ENCODE results near the gene GARNL3.

Gene GARNL3

DNA sequence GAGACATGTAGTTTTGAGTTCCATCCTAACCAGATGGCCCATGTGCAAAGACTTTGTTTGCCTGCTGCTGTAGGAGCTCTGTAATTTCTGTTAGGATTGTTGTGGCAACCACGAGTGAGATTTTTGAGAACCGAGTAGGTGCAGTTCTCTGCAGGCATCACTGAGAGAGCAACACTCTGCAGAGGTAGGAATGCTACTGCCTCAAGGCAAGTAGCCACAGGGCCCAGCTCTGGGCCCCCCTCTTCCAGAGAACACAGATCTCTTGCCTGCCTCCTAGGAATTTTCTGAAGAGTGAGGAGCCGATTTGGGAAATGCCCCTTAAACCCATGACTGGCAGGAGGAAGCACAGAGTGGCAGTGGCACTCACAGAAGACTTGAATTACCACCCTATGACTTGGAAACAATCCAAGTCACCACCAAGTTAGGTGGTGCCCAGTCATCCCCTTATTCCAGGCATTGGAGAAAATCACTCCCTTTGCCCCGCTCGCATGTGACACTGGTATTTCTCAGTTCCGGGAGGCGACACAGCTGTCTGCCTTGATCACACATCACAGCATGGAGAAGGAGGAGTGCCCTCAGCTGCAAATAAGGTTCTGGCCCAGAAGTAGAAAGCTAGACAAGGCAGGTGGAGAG lies 79.9 kb downstream of the GARNL3 start:
- Mint-ChIP-seq H3K27ac (no peak overlapping the region), H3K36me3 (ENCODE audit: low read depth) (peaks cover 21% of the 10 kb centered on the region), H3K4me3 (no peak overlapping the region), H3K9me3 (no peaks in the 10 kb centered on the region), H3K27me3 (ENCODE audit: low read depth, poor library complexity) (peaks cover 5% of the 10 kb centered on the region), H3K4me1 (no peaks in the 10 kb centered on the region)
- DNase-seq, result no peak
- TF ChIP-seq, protein P1, sequence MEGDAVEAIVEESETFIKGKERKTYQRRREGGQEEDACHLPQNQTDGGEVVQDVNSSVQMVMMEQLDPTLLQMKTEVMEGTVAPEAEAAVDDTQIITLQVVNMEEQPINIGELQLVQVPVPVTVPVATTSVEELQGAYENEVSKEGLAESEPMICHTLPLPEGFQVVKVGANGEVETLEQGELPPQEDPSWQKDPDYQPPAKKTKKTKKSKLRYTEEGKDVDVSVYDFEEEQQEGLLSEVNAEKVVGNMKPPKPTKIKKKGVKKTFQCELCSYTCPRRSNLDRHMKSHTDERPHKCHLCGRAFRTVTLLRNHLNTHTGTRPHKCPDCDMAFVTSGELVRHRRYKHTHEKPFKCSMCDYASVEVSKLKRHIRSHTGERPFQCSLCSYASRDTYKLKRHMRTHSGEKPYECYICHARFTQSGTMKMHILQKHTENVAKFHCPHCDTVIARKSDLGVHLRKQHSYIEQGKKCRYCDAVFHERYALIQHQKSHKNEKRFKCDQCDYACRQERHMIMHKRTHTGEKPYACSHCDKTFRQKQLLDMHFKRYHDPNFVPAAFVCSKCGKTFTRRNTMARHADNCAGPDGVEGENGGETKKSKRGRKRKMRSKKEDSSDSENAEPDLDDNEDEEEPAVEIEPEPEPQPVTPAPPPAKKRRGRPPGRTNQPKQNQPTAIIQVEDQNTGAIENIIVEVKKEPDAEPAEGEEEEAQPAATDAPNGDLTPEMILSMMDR (IDR thresholded peaks at IDR 0.05), result no peak

DNA sequence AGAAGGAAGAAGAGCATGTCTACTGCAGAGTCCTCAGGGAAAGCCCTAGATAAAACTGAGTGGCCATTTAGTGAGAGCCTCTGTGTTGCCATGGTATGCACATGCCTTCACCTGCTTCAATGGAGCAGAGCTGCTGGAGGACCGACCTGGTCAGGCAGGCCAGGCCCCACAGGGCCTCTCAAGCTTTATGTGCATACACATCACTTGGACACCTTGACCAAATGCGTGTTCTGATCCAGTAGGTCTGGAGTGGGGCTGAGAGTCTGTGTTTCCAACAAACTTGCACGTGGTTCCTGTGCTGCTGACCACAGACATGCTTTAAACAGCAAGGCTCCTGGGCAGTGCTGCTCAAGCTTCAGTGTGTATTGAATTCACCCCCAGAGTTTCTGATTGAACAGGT lies 81.0 kb downstream of the GARNL3 start:
- no peaks in the 10 kb centered on the region for H3K4me1 Mint-ChIP-seq
- no peak overlapping the region for H3K27ac Mint-ChIP-seq
- H3K27me3 Mint-ChIP-seq (ENCODE audit: low read depth, poor library complexity), result peaks cover 2% of the 10 kb centered on the region
- TF ChIP-seq, protein P1 (IDR thresholded peaks at IDR 0.05), result no peak
- H3K9me3 Mint-ChIP-seq, result no peaks in the 10 kb centered on the region
- DNase-seq, result no peak
- no peak overlapping the region for H3K4me3 Mint-ChIP-seq
- peaks cover 12% of the 10 kb centered on the region for H3K36me3 Mint-ChIP-seq (ENCODE audit: low read depth)

DNA sequence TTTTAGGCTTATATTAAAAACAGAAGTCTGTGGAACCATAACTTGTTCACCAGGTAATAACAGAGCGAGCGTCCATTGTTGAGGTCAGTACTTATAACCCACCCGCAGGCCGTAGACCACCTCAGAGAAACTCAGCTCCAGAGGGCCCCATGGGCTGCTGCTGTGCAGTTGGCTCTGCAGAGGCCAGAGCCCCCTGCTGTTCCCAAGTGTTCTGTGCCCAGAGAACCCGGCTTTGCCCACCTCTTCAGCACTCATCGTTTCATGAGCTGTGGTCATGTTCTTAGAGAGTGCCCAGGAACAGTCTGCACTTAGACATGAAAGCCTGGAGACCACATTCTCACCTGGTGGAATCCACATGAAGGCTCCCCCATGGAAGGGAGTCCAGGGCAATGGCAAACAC lies 82.0 kb downstream of the GARNL3 start:
- no peak overlapping the region for H3K4me3 Mint-ChIP-seq

DNA sequence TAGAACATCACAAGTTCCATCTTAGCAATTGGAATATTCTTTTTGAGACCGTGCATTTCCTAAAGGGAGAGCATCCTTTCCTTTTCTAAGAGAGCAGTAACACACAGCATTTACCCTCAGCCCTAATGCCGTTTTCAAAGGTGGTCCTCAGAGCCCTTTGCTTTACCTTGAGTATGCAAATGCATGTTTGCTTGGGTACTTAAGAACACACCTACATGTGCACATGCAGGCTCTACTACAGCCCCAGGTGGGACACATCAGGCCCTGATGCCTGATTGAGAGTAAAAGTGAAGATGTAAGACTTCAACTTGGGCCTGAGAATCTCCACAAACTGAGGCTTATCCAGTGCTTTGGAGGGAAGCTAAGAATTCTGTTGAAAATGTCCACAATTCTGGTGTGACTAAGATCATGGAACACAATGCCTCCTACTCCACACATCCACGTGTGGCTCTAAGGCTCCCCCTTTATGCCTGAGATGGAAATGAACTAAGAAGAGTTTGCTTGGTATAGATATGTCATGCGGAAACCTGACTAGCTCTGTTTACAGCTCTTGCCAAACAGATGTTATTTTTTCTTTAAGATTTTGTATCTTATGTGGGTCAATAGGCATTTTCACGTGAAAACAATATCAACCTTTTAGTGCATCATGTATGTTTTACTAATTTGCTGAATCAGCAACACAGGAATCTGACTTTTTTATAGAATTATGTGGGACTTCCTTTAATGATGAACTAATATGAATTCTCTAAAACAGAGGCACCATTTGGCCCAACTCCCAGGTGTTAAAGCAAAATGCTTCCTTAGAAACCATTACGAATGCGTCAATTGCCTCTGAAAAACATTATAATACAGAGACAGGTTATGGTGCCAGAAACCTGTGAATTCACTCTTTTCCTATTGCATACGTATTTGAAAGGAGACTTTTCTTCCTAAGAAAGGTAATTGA lies 83.5 kb downstream of the GARNL3 start:
- Mint-ChIP-seq H3K27me3 (ENCODE audit: low read depth, poor library complexity) (peaks cover 6% of the 10 kb centered on the region), H3K27ac (no peak overlapping the region)
- DNase-seq, result no peak

More for the DNA sequence above, 82.0 kb downstream of the GARNL3 start:
- TF ChIP-seq, protein P1 (IDR thresholded peaks at IDR 0.05), result no peak
- H3K9me3 Mint-ChIP-seq, result no peaks in the 10 kb centered on the region
- H3K27me3 Mint-ChIP-seq (ENCODE audit: low read depth, poor library complexity), result peaks cover 2% of the 10 kb centered on the region
- no peak overlapping the region for H3K27ac Mint-ChIP-seq
- no peak for DNase-seq
- H3K36me3 Mint-ChIP-seq (ENCODE audit: low read depth), result peaks cover 3% of the 10 kb centered on the region
- no peaks in the 10 kb centered on the region for H3K4me1 Mint-ChIP-seq

DNA sequence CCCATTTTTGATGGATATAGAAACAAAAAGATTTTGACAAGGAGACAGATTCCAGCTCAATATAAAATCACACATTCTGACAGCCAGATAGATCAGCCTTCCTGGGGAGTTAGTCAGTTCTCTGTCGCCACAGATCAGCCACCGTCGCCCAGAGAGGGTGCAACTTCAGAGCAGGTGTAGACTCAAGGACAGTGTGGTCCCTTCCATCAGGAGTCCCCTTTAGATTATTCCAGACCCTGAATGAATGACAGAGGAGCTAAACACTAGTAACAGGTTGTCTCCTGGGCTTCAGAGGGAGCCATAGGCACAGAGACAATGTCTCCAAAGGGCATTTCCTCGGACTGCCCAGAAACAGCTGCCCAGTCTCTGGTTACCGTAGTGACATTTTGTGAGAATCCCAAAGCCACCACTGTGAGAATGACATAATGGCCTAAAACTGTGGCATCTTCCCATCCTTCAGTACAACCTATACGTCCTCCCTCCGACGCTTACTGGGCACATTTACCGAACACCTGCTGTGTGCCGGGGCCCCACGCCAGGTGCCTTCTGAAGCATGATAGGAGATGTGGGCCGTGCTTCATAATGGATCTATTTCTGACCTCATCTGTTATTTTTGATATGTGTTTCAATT lies 85.0 kb downstream of the GARNL3 start:
- H3K9me3 Mint-ChIP-seq, result no peaks in the 10 kb centered on the region
- DNase-seq, result no peak
- H3K36me3 Mint-ChIP-seq (ENCODE audit: low read depth), result no peaks in the 10 kb centered on the region
- TF ChIP-seq, protein P1 (IDR thresholded peaks at IDR 0.05), result no peak
- no peaks in the 10 kb centered on the region for H3K4me1 Mint-ChIP-seq
- H3K27ac Mint-ChIP-seq, result no peak overlapping the region
- no peak overlapping the region for H3K4me3 Mint-ChIP-seq
- H3K27me3 Mint-ChIP-seq (ENCODE audit: low read depth, poor library complexity), result peaks cover 10% of the 10 kb centered on the region

More for the DNA sequence above, 83.5 kb downstream of the GARNL3 start:
- no peaks in the 10 kb centered on the region for H3K4me1 Mint-ChIP-seq
- H3K36me3 Mint-ChIP-seq (ENCODE audit: low read depth), result no peaks in the 10 kb centered on the region
- TF ChIP-seq, protein P1 (IDR thresholded peaks at IDR 0.05), result no peak
- no peak overlapping the region for H3K4me3 Mint-ChIP-seq
- no peaks in the 10 kb centered on the region for H3K9me3 Mint-ChIP-seq
